Nephron (organoid): Measurements from ENCODE around the gene ERBB4.

Experiments used
- H3K27ac Mint-ChIP-seq, 3 experiments: 2 replicates each; pipeline ENCODE4 v1.8.0; 2020; ENCODE audit warnings: mixed read lengths in 3 of 3, mild to moderate bottlenecking in 2 of 3, moderate library complexity in 1 of 3
- H3K27me3 Mint-ChIP-seq: 2 replicates; pipeline ENCODE4 v1.8.0; 2021; ENCODE audit warnings: low read depth, mild to moderate bottlenecking, moderate library complexity, mixed read lengths
- H3K36me3 Mint-ChIP-seq: 2 replicates; pipeline ENCODE4 v1.8.0; 2020; ENCODE audit warnings: low read depth, mixed read lengths
- H3K4me1 Mint-ChIP-seq: 2 replicates; pipeline ENCODE4 v1.8.0; 2020; ENCODE audit warnings: mixed read lengths
- H3K4me3 Mint-ChIP-seq, 3 experiments: 2 replicates each; pipeline ENCODE4 v1.8.0; 2020; ENCODE audit warnings: mild to moderate bottlenecking in 3 of 3, mixed read lengths in 3 of 3, moderate library complexity in 2 of 3
- H3K9me3 Mint-ChIP-seq: 2 replicates; pipeline ENCODE4 v1.8.0; 2020; ENCODE audit warnings: mixed read lengths
- CTCF ChIP-seq, 3 experiments: fragments of 200-600 bp; sonication (generic); IDR thresholded peaks; one replicate each; pipeline ENCODE4 v1.5.0; 2021; ENCODE audit warnings: antibody characterized with exemption in 3 of 3; ENCODE audit not compliant: unreplicated experiment in 3 of 3

ERBB4 gene

GRCh38 chr2:211836409-211836808, 702.2 kb downstream of the ERBB4 start:
- Mint-ChIP-seq H3K27ac (no peak overlapping the region), H3K9me3 (no peaks in the 10 kb centered on the region)

GRCh38 chr2:211835695-211836094, 702.9 kb downstream of the ERBB4 start:
- Mint-ChIP-seq H3K9me3 (no peaks in the 10 kb centered on the region), H3K36me3 (no peaks in the 10 kb centered on the region), H3K4me3 (no peak overlapping the region), H3K27ac (no peak overlapping the region), H3K4me1 (no peaks in the 10 kb centered on the region), H3K27me3 (no peaks in the 10 kb centered on the region)
- TF ChIP-seq CTCF (IDR thresholded peaks at IDR 0.05; ENCODE audit: unreplicated experiment in 3 of 3) = no peak

More at GRCh38 chr2:211836409-211836808, 702.2 kb downstream of the ERBB4 start:
- no peaks in the 10 kb centered on the region for H3K27me3 Mint-ChIP-seq
- no peak for TF ChIP-seq CTCF (IDR thresholded peaks at IDR 0.05; ENCODE audit: unreplicated experiment in 3 of 3)
- no peak overlapping the region for H3K4me3 Mint-ChIP-seq
- H3K4me1 Mint-ChIP-seq = no peaks in the 10 kb centered on the region
- H3K36me3 Mint-ChIP-seq = no peaks in the 10 kb centered on the region

GRCh38 chr2:211833582-211834279, 704.9 kb downstream of the ERBB4 start:
- no peak overlapping the region for H3K27ac Mint-ChIP-seq
- H3K9me3 Mint-ChIP-seq = no peaks in the 10 kb centered on the region

GRCh38 chr2:211829725-211830124, 708.9 kb downstream of the ERBB4 start:
- Mint-ChIP-seq H3K9me3 (no peaks in the 10 kb centered on the region), H3K27ac (no peak overlapping the region), H3K4me1 (no peaks in the 10 kb centered on the region), H3K36me3 (no peaks in the 10 kb centered on the region), H3K4me3 (no peak overlapping the region), H3K27me3 (no peaks in the 10 kb centered on the region)
- no peak for TF ChIP-seq CTCF (IDR thresholded peaks at IDR 0.05; ENCODE audit: unreplicated experiment in 3 of 3)

More at GRCh38 chr2:211833582-211834279, 704.9 kb downstream of the ERBB4 start:
- Mint-ChIP-seq H3K4me1 (no peaks in the 10 kb centered on the region), H3K27me3 (no peaks in the 10 kb centered on the region), H3K4me3 (no peak overlapping the region), H3K36me3 (no peaks in the 10 kb centered on the region)
- no peak for TF ChIP-seq CTCF (IDR thresholded peaks at IDR 0.05; ENCODE audit: unreplicated experiment in 3 of 3)

- no peak for TF ChIP-seq CTCF (IDR thresholded peaks at IDR 0.05; ENCODE audit: unreplicated experiment in 3 of 3)
- H3K27me3 Mint-ChIP-seq = no peaks in the 10 kb centered on the region
- H3K4me3 Mint-ChIP-seq = no peak overlapping the region
- H3K9me3 Mint-ChIP-seq = peaks cover 6% of the 10 kb centered on the region
- no peaks in the 10 kb centered on the region for H3K36me3 Mint-ChIP-seq
- H3K4me1 Mint-ChIP-seq = no peaks in the 10 kb centered on the region
- no peak overlapping the region for H3K27ac Mint-ChIP-seq
Observed at GRCh38 chr2:211823886-211824479, 714.6 kb downstream of the ERBB4 start.
